HG03457 (cell line): ENCODE measurements around the gene BCAT1.
"Not testable (repeated sequence)": the region's sequence is repeated elsewhere in the genome, so short reads cannot be mapped to it uniquely, and the experiment has no call there.

Experiments used
- ATAC-seq: cut with Tn5 transposase; IDR thresholded peaks from one replicate; pipeline ENCODE4 v1.9.1; 2021; ENCODE audit warnings: moderate number of reproducible peaks; ENCODE audit not compliant: unreplicated experiment

Gene BCAT1

GRCh38 chr12:24960222-24960855 is 11.4 kb upstream of the BCAT1 start:
- ATAC-seq = no peak

GRCh38 chr12:24956351-24956750 is 7.5 kb upstream of the BCAT1 start:
- not testable (repeated sequence) for ATAC-seq

DNA sequence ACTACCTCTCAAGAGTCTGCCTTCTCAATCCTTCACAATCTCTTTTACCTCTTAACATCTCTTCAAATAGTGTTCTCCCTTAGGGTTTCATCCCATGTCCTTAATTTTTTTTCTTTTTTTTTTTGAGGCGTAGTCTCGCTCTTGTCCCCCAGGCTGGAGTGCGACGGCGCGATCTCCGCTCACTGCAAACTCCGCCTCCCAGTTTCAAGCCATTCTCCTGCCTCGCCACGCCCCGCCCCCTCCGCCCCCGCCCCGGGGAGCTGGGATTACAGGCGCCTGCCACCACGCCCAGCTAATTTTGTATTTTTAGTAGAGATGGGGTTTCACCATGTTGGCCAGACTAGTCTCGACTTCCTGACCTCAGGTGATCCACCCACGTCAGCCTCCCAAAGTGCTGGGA is 7.0 kb upstream of the BCAT1 start:
- ATAC-seq = no peak

DNA sequence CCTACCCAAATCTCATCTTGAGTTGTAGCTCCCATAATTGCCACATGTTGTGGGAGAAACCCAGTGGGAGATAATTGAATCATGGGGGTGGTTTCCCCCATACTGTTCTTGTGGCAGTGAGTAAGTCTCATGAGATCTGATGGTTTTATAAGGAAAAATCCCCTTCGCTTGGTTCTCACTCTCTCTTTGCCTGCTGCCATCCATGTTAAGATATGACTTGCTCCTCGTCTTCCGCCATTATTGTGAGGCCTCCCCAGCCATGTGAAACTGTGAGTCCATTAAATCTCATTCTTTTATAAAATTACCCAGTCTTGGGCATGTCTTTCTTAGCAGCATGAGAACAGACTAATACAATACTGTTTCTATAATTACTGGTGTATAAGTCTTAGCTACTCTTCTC is 6.5 kb upstream of the BCAT1 start:
- ATAC-seq = no peak

DNA sequence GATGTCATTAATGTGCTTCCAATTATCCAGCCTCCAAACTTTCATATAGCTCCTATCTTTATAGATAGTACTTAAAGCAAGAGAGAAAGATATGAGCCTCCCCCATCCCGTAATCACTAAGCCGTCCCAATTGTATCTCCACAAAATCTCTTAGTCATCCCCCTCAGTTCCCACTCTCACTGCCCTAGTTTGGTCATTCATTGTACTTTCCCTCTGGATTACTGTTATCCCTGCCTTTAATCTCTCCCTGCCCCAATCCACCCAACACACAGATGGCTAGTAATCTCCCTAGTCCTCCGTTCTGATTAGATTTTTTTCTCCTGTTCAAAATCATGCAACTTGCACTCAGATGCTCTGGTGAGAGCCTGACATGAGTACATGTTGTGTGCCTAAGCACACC is 5.4 kb upstream of the BCAT1 start:
- ATAC-seq = no peak

DNA sequence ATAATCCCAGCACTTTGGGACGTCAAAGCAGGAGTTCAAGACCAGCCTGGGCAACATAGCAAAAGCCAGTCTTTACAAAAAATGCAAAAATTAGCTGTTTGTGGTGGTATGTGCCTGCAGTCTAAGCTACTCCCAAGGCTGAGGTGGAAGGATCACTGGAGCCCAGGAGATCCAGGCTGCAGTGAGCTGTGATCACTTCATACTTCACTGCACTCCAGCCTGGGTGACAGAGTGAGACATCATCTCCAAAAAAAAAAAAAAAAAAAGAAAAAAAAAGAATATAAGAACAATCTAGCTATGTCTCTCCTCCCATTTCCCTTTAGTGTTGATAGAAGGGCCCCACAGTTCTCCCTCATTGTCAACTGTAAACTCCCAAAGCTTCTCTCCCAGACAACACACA is 3.5 kb upstream of the BCAT1 start:
- no peak for ATAC-seq

- peak; percentile 46 for ATAC-seq
Observed at GRCh38 chr12:24950231-24950834, 1.4 kb upstream of the BCAT1 start.

GRCh38 chr12:24948420-24948756 is 513 bp downstream of the BCAT1 start:
- no peak for ATAC-seq

GRCh38 chr12:24947541-24948419 is 1.1 kb downstream of the BCAT1 start:
- no peak for ATAC-seq

DNA sequence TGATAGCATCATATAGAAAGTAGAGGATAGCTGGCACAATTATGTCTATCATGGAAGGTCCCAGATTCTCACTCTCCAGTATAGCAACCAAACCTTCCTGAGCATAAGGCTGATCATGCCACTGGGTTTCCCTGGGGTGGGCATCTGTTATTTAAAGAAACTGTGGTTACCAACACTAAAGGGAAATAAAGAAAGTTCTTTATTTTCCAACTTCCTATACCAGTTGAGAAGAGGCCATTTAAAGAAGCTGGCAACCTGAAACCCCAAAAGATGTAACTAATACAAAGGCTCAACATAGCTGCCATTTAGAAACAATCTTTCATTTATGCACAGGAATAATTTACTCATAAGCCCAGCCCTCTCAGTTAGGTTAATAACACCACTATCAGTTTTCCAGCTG is 3.1 kb downstream of the BCAT1 start:
- no peak for ATAC-seq

DNA sequence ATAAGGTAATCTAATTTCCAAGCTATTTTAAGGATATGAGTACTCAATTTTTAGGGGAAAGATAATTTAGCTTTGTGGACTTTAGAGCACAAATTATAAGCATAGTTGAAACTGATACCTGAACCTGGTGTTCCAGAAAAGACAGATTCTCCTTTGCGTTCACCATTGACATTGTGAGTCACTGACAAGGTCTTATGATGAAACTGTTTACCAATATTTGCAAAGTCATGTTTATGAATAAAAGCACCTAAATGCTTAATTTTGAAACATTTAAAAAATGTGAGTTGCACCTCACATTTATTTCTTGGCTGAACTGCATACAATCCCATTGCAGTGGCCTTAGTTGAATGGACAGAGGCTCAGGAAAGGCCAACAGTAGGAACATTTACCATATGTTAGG is 3.9 kb downstream of the BCAT1 start:
- no peak for ATAC-seq

DNA sequence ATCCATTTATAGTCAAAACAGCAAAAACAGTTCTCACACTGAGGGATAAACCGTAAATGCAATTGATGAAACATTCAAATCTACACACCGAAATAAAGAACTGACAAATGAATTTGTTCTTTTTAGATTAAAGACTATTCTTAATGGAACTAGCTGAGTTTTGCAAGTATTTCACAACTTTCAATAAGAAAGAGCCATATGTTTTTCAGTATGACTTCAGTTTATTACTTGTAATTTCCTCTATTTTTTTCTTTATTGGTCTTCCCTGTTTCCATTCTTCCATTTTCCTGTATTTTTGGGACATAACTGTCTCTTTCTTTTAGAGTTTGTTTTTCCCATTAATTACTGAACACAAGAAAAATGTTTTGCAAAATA is 4.3 kb downstream of the BCAT1 start:
- no peak for ATAC-seq

DNA sequence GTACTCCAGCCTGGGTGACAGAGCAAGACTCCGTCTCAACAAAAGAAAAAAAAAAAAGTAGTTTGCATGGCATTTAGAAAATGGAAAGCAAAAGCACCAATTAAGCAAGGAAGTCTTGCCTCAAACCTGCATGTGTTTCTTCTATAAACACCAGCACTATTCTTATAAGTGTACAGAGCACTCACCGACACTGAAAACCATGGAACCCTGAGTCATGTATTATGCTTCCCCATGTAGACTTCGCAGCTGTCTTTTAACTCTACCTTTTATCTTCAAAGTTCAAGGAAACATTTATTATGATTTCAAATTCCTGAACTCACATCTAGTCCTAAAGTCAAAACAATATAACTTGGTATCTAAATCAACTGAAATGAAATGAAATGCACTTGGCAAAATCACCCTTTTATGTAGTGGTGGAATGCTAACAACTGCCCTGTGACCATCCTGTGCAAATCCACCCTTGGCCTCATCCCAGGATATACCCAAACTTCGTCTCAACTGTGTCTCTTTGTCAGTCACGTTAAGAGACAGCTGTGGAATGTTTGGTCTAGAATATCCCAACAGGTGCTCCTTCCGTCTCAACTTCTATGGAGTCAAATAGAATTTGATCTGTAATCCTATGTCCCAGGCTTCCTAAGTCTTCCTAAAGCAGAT is 4.8 kb downstream of the BCAT1 start:
- no peak for ATAC-seq

DNA sequence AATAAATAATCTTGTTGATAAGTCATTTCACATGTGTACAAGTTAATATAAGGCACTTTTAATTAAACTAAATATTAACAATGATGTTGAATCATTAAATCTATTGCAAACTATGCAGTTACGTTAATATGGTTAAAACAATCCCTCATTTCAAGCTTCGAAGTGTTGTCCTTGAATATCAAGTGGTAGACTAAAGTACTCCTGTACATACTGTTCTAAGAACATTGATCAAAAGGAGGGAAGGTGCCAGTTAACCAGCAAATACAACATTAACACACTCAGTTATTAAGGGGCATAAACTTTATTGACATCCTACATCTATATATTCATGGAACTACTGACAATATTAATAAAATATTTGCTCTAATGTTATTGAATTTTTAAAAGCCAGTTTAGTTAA is 8.7 kb downstream of the BCAT1 start:
- no peak for ATAC-seq

- not testable (repeated sequence) for ATAC-seq
Observed at GRCh38 chr12:24939551-24939950, 9.3 kb downstream of the BCAT1 start.

DNA sequence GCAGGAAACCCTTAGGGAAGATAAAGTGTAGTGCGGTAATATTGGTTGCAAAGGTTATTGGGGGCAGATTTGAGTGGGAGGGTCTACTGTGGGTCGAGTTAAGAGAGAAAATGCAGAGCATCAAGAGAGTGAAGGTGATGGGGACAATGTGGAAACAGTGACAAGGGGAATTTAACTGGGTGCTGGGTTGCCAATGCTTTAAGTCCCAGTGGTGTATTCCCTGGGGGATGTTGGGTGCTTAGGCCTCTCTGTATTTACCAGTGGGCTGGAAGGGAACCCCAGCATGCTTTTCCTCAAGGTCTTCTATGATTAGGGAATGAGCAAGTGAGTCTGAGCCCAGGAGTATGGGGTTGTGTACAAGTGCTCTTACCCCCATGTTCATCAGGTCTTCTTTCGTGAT is 10.6 kb downstream of the BCAT1 start:
- ATAC-seq = no peak

DNA sequence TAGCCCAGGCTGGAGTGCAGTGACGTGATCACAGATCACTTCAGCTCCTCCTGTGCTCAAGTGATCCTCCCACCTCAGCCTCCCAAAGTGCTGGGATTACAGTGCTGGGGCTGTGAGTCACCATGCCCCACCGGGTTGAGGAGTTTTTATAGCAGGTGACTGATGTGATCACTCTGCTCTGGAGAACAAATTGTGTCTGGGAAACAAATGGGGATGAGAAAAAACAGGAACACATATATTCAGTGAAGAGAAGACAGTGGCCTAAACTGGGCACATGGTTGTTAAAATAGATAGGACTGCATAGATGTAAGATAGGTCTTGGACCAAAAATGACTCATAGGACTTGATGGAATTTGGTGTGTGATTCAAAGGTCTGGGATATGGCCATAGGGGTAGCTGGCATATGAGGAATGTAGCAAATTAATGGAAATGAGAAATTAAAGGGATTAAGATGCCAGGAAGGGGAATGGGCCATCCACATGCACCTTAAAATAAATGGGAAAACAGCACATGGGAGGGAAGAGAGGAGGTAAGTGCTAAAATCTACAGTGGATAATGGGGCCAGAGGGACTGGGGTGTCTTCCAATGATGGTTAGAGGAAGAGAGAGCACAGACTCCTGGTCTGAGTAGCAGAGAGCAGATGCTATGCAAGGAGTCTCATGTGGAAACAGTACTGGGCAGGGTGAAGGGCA is 11.2 kb downstream of the BCAT1 start:
- ATAC-seq = no peak

DNA sequence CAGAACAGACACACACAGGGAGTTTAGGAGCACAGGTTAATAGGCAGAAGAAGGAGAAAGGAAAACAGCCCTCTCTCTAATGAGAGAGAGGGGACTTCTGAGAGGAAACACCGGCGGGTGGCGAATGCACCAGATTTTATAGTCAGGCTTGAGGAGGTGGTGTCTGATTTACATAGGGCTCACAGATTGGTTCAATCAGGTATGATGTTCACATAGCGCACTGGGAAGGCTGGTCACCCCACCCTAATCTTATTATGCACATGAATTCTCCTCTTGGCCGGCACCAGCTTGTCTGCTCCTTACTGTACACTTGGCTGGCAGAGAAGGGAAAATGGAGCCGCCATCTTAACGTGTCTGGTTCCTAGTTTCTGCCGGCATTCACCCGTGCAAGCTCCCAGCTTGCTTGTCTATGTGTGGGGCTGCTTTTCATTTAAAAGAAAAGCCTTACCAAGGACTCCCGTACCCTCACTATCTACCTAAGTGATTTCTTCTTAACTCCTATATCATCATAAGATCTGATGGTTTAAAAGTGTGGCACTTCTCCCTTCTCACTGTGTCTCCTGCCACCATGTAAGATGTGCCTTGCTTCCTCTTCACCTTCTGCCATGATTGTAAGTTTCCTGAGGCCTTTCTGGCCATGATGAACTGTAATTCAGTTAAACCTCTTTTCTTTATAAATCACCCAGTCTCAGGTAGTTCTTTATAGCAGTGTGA is 15.1 kb downstream of the BCAT1 start:
- ATAC-seq = no peak

GRCh38 chr12:24931666-24932405 is 17.1 kb downstream of the BCAT1 start:
- ATAC-seq = peak; percentile 84

- no peak for ATAC-seq
Observed at GRCh38 chr12:24929953-24930352, 18.9 kb downstream of the BCAT1 start.
